Neural cell (in vitro differentiated cells): ENCODE measurements around the gene PC. TPM values are rescaled to one million over a fixed set of nuclear protein-coding genes. Genes with fewer than 3 reads are reported as not detected.
A peak's percentile ranks its signal among the peaks of the same experiment; 100 is the strongest.

ENCODE experiments used
- H2AFZ ChIP-seq: fragments of 200-600, 300-800 bp; sonication (generic), shearing (Covaris generic); 2 replicates; pipeline ENCODE4 v1.6.0; 2014; ENCODE audit warnings: low read depth, mild to moderate bottlenecking, antibody characterized with exemption, low read length, moderate library complexity
- H3F3A ChIP-seq: fragments of 200-600 bp; shearing (Covaris generic); 2 replicates; pipeline ENCODE4 v1.6.1; 2016; ENCODE audit warnings: mild to moderate bottlenecking, moderate library complexity, mixed read lengths, antibody characterized with exemption, low read length; ENCODE audit not compliant: insufficient read depth, poor library complexity, severe bottlenecking
- H3K27ac ChIP-seq: fragments of 200-600, 300-800 bp; sonication (generic), shearing (Covaris generic); 2 replicates; pipeline ENCODE4 v1.5.1; 2014; ENCODE audit warnings: mild to moderate bottlenecking, low read length, moderate library complexity
- H3K27me3 ChIP-seq: fragments of 300-800, 200-600 bp; sonication (generic), shearing (Covaris generic); 2 replicates; pipeline ENCODE4 v1.6.0; 2014; ENCODE audit warnings: mild to moderate bottlenecking, low read depth, low read length, moderate library complexity; ENCODE audit not compliant: insufficient read depth
- H3K36me3 ChIP-seq: fragments of 300-800, 200-600 bp; sonication (generic), shearing (Covaris generic); 2 replicates; pipeline ENCODE4 v1.5.1; 2014; ENCODE audit warnings: mild to moderate bottlenecking, antibody characterized with exemption, low read length, moderate library complexity; ENCODE audit not compliant: insufficient read depth
- H3K4me2 ChIP-seq: fragments of 300-800, 200-600 bp; sonication (generic), shearing (Covaris generic); 2 replicates; pipeline ENCODE4 v1.6.0; 2014; ENCODE audit warnings: mild to moderate bottlenecking, low read length
- H3K4me3 ChIP-seq: fragments of 300-800, 200-600 bp; sonication (generic), shearing (Covaris generic); 2 replicates; pipeline ENCODE4 v1.5.1; 2014; ENCODE audit warnings: mild to moderate bottlenecking, low read length, moderate library complexity
- H3K79me2 ChIP-seq: fragments of 200-600 bp; shearing (Covaris generic); replicated peaks from 2 replicates; pipeline ENCODE4 v1.6.0; 2014; ENCODE audit warnings: mild to moderate bottlenecking, low read length, moderate library complexity; ENCODE audit not compliant: insufficient read depth
- H3K9ac ChIP-seq: fragments of 300-800, 200-600 bp; sonication (generic), shearing (Covaris generic); 2 replicates; pipeline ENCODE4 v1.6.1; 2016; ENCODE audit warnings: mild to moderate bottlenecking, low read length, mixed read lengths
- H3K9me2 ChIP-seq: fragments of 200-600 bp; shearing (Covaris generic); 2 replicates; pipeline ENCODE4 v1.6.1; 2016; ENCODE audit warnings: mild to moderate bottlenecking, low read length, mixed read lengths; ENCODE audit not compliant: insufficient read depth
- H3K9me3 ChIP-seq: fragments of 200-600, 300-800 bp; sonication (generic), shearing (Covaris generic); 2 replicates; pipeline ENCODE4 v1.6.1; 2016; ENCODE audit warnings: mild to moderate bottlenecking, mixed run types, low read length, moderate library complexity, mixed read lengths
- H4K20me1 ChIP-seq: fragments of 200-600 bp; shearing (Covaris generic); 2 replicates; pipeline ENCODE4 v1.6.1; 2016; ENCODE audit warnings: mild to moderate bottlenecking, mixed run types; ENCODE audit not compliant: insufficient read depth
- EP300 ChIP-seq: fragments of 450-650 bp; conservative IDR thresholded peaks from 2 replicates; pipeline ENCODE4 v1.6.1; 2014; ENCODE audit warnings: antibody characterized with exemption, mild to moderate bottlenecking, moderate library complexity; ENCODE audit not compliant: poor library complexity, severe bottlenecking
- EZH2 ChIP-seq: fragments of 200-600, 300-800 bp; shearing (Covaris generic), sonication (generic); IDR thresholded peaks from 2 replicates; pipeline ENCODE4 v1.6.1; 2014; ENCODE audit warnings: antibody characterized with exemption, low read length, borderline replicate concordance, mild to moderate bottlenecking; ENCODE audit not compliant: insufficient read depth, poor library complexity, severe bottlenecking
- MXI1 ChIP-seq: fragments of 450-650 bp; conservative IDR thresholded peaks from 2 replicates; pipeline ENCODE4 v1.6.1; 2014; ENCODE audit warnings: antibody characterized with exemption, mild to moderate bottlenecking; ENCODE audit not compliant: poor library complexity, severe bottlenecking
- POLR2AphosphoS5 ChIP-seq: IDR thresholded peaks from 2 replicates; pipeline ENCODE4 v1.6.1; 2012
- RAD21 ChIP-seq: fragments of 450-650 bp; conservative IDR thresholded peaks from 2 replicates; pipeline ENCODE4 v1.6.1; 2014; ENCODE audit warnings: antibody characterized with exemption, mild to moderate bottlenecking, moderate library complexity
- SMC3 ChIP-seq: fragments of 450-650 bp; conservative IDR thresholded peaks from 2 replicates; pipeline ENCODE4 v1.6.1; 2014; ENCODE audit warnings: antibody characterized with exemption, mild to moderate bottlenecking, moderate library complexity; ENCODE audit not compliant: poor library complexity
- TAF1 ChIP-seq: IDR thresholded peaks from 2 replicates; pipeline ENCODE4 v1.6.1; 2012; ENCODE audit warnings: low read depth
- polyA plus RNA-seq: library from polyadenylated mRNA; depleted of rRNA; stranded (reverse); fragments of >200 nt; gene quantifications from 2 replicates; pipeline ENCODE4 v1.2.3, GENCODE V29; 2014
- TF ChIP-seq, protein P1 (sequence below): IDR thresholded peaks from 2 replicates; pipeline ENCODE4 v1.6.1; 2012; ENCODE audit warnings: borderline replicate concordance
- TF ChIP-seq, protein P2 (sequence below): fragments of 450-650 bp; IDR thresholded peaks from 2 replicates; pipeline ENCODE4 v1.5.1; 2014; ENCODE audit warnings: antibody characterized with exemption, mild to moderate bottlenecking, moderate library complexity; ENCODE audit not compliant: poor library complexity, severe bottlenecking

Gene PC
- polyA plus RNA-seq, 1 donor from 2014 or later: 8.9 TPM

DNA sequence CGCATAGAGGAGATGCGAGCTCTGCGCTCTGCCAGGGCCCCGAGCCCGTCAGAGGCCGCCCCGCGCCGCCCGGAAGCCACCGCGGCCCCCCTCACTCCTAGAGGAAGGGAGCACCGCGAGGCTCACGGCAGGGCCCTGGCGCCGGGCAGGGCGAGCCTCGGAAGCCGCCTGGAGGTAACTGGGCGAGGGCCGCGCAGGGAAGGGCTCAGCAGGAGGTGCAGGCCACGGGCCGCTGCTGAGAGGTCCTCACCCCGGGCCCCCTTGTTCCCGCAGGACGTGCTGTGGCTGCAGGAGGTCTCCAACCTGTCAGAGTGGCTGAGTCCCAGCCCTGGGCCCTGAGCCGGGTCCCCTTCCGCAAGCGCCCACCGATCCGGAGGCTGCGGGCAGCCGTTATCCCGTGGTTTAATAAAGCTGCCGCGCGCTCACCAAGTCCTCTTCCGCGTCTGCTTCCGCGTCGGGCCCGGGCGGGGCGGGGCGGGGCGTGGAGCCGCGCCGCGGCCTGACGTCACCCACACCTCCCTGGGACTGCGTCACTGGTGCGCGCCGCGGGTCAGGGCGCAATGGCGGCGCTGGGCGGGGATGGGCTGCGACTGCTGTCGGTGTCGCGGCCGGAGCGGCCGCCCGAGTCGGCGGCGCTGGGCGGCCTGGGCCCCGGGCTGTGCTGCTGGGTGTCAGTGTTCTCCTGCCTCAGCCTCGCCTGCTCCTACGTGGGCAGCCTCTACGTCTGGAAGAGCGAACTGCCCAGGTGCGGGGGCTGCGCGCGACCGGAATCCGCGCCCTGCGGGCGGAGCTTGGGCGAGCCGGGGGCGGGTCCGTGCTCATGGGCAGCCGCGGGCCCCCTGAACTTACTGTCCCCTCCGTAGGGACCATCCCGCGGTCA, 115.0 kb downstream of the PC start, which contains the start of gene RCE1:
Gene RCE1 (plus strand): TSS at position 546 of the 880 bp plus-strand sequence. CDS start 15 bp downstream, at position 561.
- H3K36me3 ChIP-seq: no peaks in the 10 kb centered on the region
- no peaks in the 10 kb centered on the region for H3K9me3 ChIP-seq
- peak within 1 kb of the TSS; percentile 86 for H3K27ac ChIP-seq
- H3K79me2 ChIP-seq: peaks cover 24% of the 10 kb centered on the region
- peak within 1 kb of the TSS; percentile 89 for H3K4me3 ChIP-seq
- no peaks in the 10 kb centered on the region for H3K9me2 ChIP-seq
- TF ChIP-seq EP300 (peak; percentile 60), SMC3 (peak; percentile 23), RAD21 (peak; percentile 31), TAF1 (no peak), MXI1 (peak; percentile 91), EZH2 (no peak), POLR2AphosphoS5 (peak; percentile 93)
- TF ChIP-seq, protein P1, sequence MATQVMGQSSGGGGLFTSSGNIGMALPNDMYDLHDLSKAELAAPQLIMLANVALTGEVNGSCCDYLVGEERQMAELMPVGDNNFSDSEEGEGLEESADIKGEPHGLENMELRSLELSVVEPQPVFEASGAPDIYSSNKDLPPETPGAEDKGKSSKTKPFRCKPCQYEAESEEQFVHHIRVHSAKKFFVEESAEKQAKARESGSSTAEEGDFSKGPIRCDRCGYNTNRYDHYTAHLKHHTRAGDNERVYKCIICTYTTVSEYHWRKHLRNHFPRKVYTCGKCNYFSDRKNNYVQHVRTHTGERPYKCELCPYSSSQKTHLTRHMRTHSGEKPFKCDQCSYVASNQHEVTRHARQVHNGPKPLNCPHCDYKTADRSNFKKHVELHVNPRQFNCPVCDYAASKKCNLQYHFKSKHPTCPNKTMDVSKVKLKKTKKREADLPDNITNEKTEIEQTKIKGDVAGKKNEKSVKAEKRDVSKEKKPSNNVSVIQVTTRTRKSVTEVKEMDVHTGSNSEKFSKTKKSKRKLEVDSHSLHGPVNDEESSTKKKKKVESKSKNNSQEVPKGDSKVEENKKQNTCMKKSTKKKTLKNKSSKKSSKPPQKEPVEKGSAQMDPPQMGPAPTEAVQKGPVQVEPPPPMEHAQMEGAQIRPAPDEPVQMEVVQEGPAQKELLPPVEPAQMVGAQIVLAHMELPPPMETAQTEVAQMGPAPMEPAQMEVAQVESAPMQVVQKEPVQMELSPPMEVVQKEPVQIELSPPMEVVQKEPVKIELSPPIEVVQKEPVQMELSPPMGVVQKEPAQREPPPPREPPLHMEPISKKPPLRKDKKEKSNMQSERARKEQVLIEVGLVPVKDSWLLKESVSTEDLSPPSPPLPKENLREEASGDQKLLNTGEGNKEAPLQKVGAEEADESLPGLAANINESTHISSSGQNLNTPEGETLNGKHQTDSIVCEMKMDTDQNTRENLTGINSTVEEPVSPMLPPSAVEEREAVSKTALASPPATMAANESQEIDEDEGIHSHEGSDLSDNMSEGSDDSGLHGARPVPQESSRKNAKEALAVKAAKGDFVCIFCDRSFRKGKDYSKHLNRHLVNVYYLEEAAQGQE: peak; percentile 48
- TF ChIP-seq, protein P2, sequence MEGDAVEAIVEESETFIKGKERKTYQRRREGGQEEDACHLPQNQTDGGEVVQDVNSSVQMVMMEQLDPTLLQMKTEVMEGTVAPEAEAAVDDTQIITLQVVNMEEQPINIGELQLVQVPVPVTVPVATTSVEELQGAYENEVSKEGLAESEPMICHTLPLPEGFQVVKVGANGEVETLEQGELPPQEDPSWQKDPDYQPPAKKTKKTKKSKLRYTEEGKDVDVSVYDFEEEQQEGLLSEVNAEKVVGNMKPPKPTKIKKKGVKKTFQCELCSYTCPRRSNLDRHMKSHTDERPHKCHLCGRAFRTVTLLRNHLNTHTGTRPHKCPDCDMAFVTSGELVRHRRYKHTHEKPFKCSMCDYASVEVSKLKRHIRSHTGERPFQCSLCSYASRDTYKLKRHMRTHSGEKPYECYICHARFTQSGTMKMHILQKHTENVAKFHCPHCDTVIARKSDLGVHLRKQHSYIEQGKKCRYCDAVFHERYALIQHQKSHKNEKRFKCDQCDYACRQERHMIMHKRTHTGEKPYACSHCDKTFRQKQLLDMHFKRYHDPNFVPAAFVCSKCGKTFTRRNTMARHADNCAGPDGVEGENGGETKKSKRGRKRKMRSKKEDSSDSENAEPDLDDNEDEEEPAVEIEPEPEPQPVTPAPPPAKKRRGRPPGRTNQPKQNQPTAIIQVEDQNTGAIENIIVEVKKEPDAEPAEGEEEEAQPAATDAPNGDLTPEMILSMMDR: no peak
- H3K9ac ChIP-seq: peak within 1 kb of the TSS; percentile 88
- peak within 1 kb of the TSS; percentile 99 for H3K4me2 ChIP-seq
- H4K20me1 ChIP-seq: no peaks in the 10 kb centered on the region
- H3F3A ChIP-seq: no peaks in the 10 kb centered on the region
- H3K27me3 ChIP-seq: no peaks in the 10 kb centered on the region
- H2AFZ ChIP-seq: peak within 1 kb of the TSS; percentile 65

DNA sequence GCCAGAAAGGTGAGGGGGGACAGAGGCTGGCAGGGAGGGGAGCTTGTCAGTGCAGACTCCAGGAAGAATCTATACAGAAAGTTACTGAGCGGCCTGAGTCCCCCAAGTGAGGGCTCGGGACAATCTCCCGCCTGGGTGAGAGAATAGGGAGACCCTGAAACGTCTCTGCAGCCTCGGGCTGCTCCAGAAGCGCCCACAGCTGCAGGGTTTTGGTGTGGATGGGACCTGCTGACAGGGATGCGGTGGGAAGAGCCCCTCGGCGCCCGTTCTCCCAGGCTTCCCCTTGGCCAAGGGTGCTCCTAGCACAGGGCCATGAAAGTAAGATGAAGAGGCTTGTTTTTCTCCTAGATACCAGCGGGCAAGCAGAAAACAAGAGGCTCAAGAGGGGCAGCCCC, 115.7 kb downstream of the PC start:
- Histone ChIP-seq H3K4me3 (peak overlapping the region; percentile 89), H3K79me2 (peaks cover 24% of the 10 kb centered on the region), H3K4me2 (peak overlapping the region; percentile 81), H3K27me3 (no peaks in the 10 kb centered on the region), H3F3A (no peaks in the 10 kb centered on the region), H2AFZ (peak overlapping the region; percentile 56), H3K36me3 (no peaks in the 10 kb centered on the region), H3K27ac (peak overlapping the region; percentile 86), H3K9me3 (no peaks in the 10 kb centered on the region), H3K9me2 (no peaks in the 10 kb centered on the region), H4K20me1 (no peaks in the 10 kb centered on the region), H3K9ac (peak overlapping the region; percentile 88)
- no peak for TF ChIP-seq RAD21
- no peak for TF ChIP-seq EZH2
- TF ChIP-seq TAF1: no peak
- no peak for TF ChIP-seq EP300
- no peak for TF ChIP-seq POLR2AphosphoS5
- TF ChIP-seq MXI1: no peak
- no peak for TF ChIP-seq SMC3
- TF ChIP-seq, protein P1: no peak
- TF ChIP-seq, protein P2: no peak
